K562 (cell line): ENCODE measurements around the gene CARD11. TPM values are rescaled to one million over a fixed set of nuclear protein-coding genes. Genes with fewer than 3 reads are reported as not detected.

Experiments
- ATAC-seq: fragments of 200-7000 bp; cut with Tn5 transposase; 3 replicates; pipeline ENCODE4 v1.9.1; 2020; ENCODE audit warnings: moderate library complexity
- BruUV-seq: library from RNA; stranded (reverse); fragments of 400-500 nt; replicated peaks from 2 replicates; lab custom pipeline; 2021; lab: Mats Ljungman, UMichigan
- CTCF ChIA-PET: fragments of 300-600 bp; formaldehyde crosslinking; extraction: SDS; loops from one replicate; lab custom pipeline; 2021; ENCODE audit warnings: low intra/inter-chr PET ratio; lab: Yijun Ruan, JAX
- POLR2A ChIA-PET: fragments of 300-600, 350-650 bp; sonication (Branson Sonifier 250); formaldehyde crosslinking; extraction: SDS; loops from one replicate; lab custom pipeline; 2021; ENCODE audit warnings: antibody characterized with exemption, inconsistent platforms; lab: Yijun Ruan, JAX
- DNase-seq, 4 experiments: peaks; one replicate each; pipeline versions ENCODE4 v3.0.0 to v3.0.0-alpha.2; 2011 to 2018; ENCODE audit warnings: low spot score in 3 of 4, mixed read lengths in 3 of 4; ENCODE audit errors: extremely low read depth in 1 of 4
- FAIRE-seq: peaks from 2 replicates; lab custom pipeline; 2011; peaks lifted over from hg19 to GRCh38; lab: Jason Lieb, UNC
- H2AFZ ChIP-seq: 2 replicates; pipeline ENCODE4 v1.6.0; 2011; ENCODE audit warnings: low read depth, low read length, control low read depth, inconsistent platforms
- H3K27ac ChIP-seq: fragments of 200-600 bp; 3 replicates; pipeline ENCODE4 v1.8.0; 2011; ENCODE audit warnings: low read depth, mild to moderate bottlenecking, control low read depth, inconsistent platforms, low read length, moderate library complexity, mixed read lengths; ENCODE audit errors: extremely low read depth
- H3K27me3 ChIP-seq, 2 experiments: fragments of 300-600 bp in 1 of 2; 2 replicates in 1 of 2; 3 replicates in 1 of 2; pipeline versions ENCODE4 v1.6.0 to v1.8.0; 2011; ENCODE audit warnings: inconsistent platforms in 2 of 2, low read length in 2 of 2, mild to moderate bottlenecking in 1 of 2, mixed read lengths in 1 of 2, moderate library complexity in 1 of 2; ENCODE audit not compliant: control insufficient read depth in 2 of 2, insufficient read depth in 2 of 2
- H3K36me3 ChIP-seq: fragments of 300-600 bp; 3 replicates; pipeline ENCODE4 v1.8.0; 2011; ENCODE audit warnings: mild to moderate bottlenecking, low read length, inconsistent platforms; ENCODE audit not compliant: control insufficient read depth, insufficient read depth
- H3K4me1 ChIP-seq, 2 experiments: fragments of 200-600 bp in 1 of 2; replicated peaks in 1 of 2; 2 replicates in 1 of 2; 3 replicates in 1 of 2; pipeline versions ENCODE4 v1.5.1 to v1.8.0; 2011; ENCODE audit warnings: inconsistent platforms in 2 of 2, low read length in 2 of 2, mild to moderate bottlenecking in 1 of 2, mixed read lengths in 1 of 2, moderate library complexity in 1 of 2; ENCODE audit not compliant: control insufficient read depth in 2 of 2, insufficient read depth in 2 of 2
- H3K4me2 ChIP-seq: 2 replicates; pipeline ENCODE4 v1.6.1; 2011; ENCODE audit warnings: low read length, control low read depth, inconsistent platforms, mixed read lengths; ENCODE audit not compliant: insufficient read depth
- H3K4me3 ChIP-seq: fragments of 200-600 bp; sonication (generic), shearing (Covaris generic); 2 replicates; pipeline ENCODE4 v1.5.1; 2016; ENCODE audit warnings: control low read depth, inconsistent platforms
- H3K79me2 ChIP-seq: fragments of 200-600 bp; 3 replicates; pipeline ENCODE4 v1.8.0; 2011; ENCODE audit warnings: low read length, inconsistent platforms; ENCODE audit not compliant: control insufficient read depth, insufficient read depth
- H3K9ac ChIP-seq, 2 experiments: 2 replicates each; pipeline versions ENCODE4 v1.6.0 to v1.6.1; 2011; ENCODE audit warnings: low read depth in 2 of 2, low read length in 2 of 2, control low read depth in 1 of 2, inconsistent platforms in 1 of 2, mild to moderate bottlenecking in 1 of 2, mixed read lengths in 1 of 2; ENCODE audit not compliant: insufficient read depth in 1 of 2
- H3K9me1 ChIP-seq: one replicate; pipeline ENCODE4 v1.6.0; 2011; ENCODE audit warnings: inconsistent platforms, mild to moderate bottlenecking, low read length, moderate library complexity; ENCODE audit not compliant: control insufficient read depth, insufficient read depth
- H3K9me3 ChIP-seq: replicated peaks from 2 replicates; pipeline ENCODE4 v1.5.1; 2011; ENCODE audit warnings: low read depth, low read length, inconsistent platforms; ENCODE audit not compliant: control insufficient read depth, insufficient read depth
- H4K20me1 ChIP-seq: replicated peaks from 2 replicates; pipeline ENCODE4 v1.6.1; 2011; ENCODE audit warnings: low read length, inconsistent platforms, mixed read lengths; ENCODE audit not compliant: control insufficient read depth, insufficient read depth
- ASH1L ChIP-seq: fragments of 450-650 bp; IDR thresholded peaks from 2 replicates; pipeline ENCODE4 v1.6.1; 2018; ENCODE audit warnings: borderline replicate concordance, mild to moderate bottlenecking, low read depth; ENCODE audit not compliant: partially characterized antibody
- BRF1 ChIP-seq: IDR thresholded peaks from 3 replicates; pipeline ENCODE4 v1.6.1; 2011; ENCODE audit warnings: borderline replicate concordance, mild to moderate bottlenecking; ENCODE audit not compliant: insufficient read length; ENCODE audit errors: extremely low read depth
- CREB5 ChIP-seq: fragments of 250-450 bp; sonication (Bioruptor Pico); IDR thresholded peaks from 2 replicates; pipeline ENCODE4 v1.5.0; 2020; ENCODE audit warnings: mild to moderate bottlenecking
- E4F1 ChIP-seq: fragments of 250-450 bp; sonication (Bioruptor Pico); IDR thresholded peaks from 2 replicates; pipeline ENCODE4 v1.5.0; 2021; ENCODE audit warnings: mild to moderate bottlenecking, borderline replicate concordance
- FOXM1 ChIP-seq, 2 experiments: fragments of 450-650 bp in 1 of 2; sonication (generic) in 1 of 2; formaldehyde crosslinking in 1 of 2; IDR thresholded peaks; 2 replicates each; pipeline versions ENCODE4 v1.6.1 to v1.9.0; 2017 to 2022; ENCODE audit warnings: low read depth in 2 of 2, mild to moderate bottlenecking in 2 of 2, missing genetic modification reagents in 1 of 2, moderate library complexity in 1 of 2
- NFYB ChIP-seq: IDR thresholded peaks from 2 replicates; pipeline ENCODE4 v1.6.1; 2011; ENCODE audit warnings: mild to moderate bottlenecking, moderate library complexity; ENCODE audit not compliant: insufficient read length; ENCODE audit errors: extremely low read depth
- POLR3G ChIP-seq: IDR thresholded peaks from 2 replicates; pipeline ENCODE4 v1.6.1; 2011; ENCODE audit not compliant: insufficient read length, insufficient replicate concordance; ENCODE audit errors: extremely low read depth
- PTBP1 ChIP-seq: fragments of 200-400 bp; formaldehyde crosslinking; IDR thresholded peaks from 2 replicates; pipeline ENCODE4 v1.6.1; 2017; ENCODE audit warnings: low read depth, low read length
- PTTG1 ChIP-seq: fragments of 450-650 bp; IDR thresholded peaks from 2 replicates; pipeline ENCODE4 v1.6.1; 2016; ENCODE audit warnings: low read depth, mild to moderate bottlenecking, missing genetic modification characterization, missing compliant biosample characterization
- RBM17 ChIP-seq: fragments of 200-400 bp; formaldehyde crosslinking; IDR thresholded peaks from 2 replicates; pipeline ENCODE4 v1.6.1; 2017; ENCODE audit warnings: low read depth, mild to moderate bottlenecking, low read length, borderline replicate concordance
- RFX7 ChIP-seq: fragments of 250-450 bp; sonication (Bioruptor Pico); IDR thresholded peaks from 2 replicates; pipeline ENCODE4 v1.5.1; 2021; ENCODE audit warnings: mild to moderate bottlenecking
- STAT5B ChIP-seq: fragments of 250-450 bp; sonication (Bioruptor Pico); IDR thresholded peaks from 2 replicates; pipeline ENCODE4 v1.8.0; 2021; ENCODE audit warnings: mild to moderate bottlenecking, inconsistent platforms
- TAF1 ChIP-seq: IDR thresholded peaks from 2 replicates; pipeline ENCODE4 v1.6.1; 2011; ENCODE audit warnings: mild to moderate bottlenecking, low read length, moderate library complexity; ENCODE audit not compliant: insufficient read depth, control insufficient read depth, severe bottlenecking; ENCODE audit errors: extremely low read depth
- USF1 ChIP-seq: sonication (generic); formaldehyde crosslinking; IDR thresholded peaks from 2 replicates; pipeline ENCODE4 v1.9.0; 2022; ENCODE audit warnings: mild to moderate bottlenecking, missing genetic modification reagents
- WGBS: fragments of 100-300 bp; shearing (Covaris generic); methylation state at CpG from one replicate; pipeline ENCODE4 v1.1.6; 2016; ENCODE audit warnings: low coverage, mixed read lengths; ENCODE audit not compliant: insufficient coverage; ENCODE audit errors: missing lambda C conversion rate; 5-methylcytosine and 5-hydroxymethylcytosine counted together
- in situ Hi-C: fragments of 300-500 bp; cut with MboI; formaldehyde crosslinking; loops from 4 replicates; pipeline ENCODE4 v1.15.0; 2018; ENCODE audit warnings: inconsistent platforms, mixed read lengths
- intact Hi-C: fragments of 100-400 bp; cut with micrococcal nuclease; formaldehyde crosslinking; loops from 2 replicates; pipeline ENCODE4 v1.14.2; 2022
- polyA plus RNA-seq, 8 experiments: library from polyadenylated mRNA; depleted of rRNA in 4 of 8; stranded (reverse) in 5 of 8; unstranded in 3 of 8; fragments of >200 nt; fragmentation: Nextera tagmentation in 2 of 8; fragmentation: Illumina TruSeq in 1 of 8; extraction: Ambion mirVana in 2 of 8; extraction: Trizol in 1 of 8; gene quantifications; 2 replicates each; pipeline versions ENCODE4 v1.2.1 to v1.2.3, GENCODE V29; 2011 to 2014; ENCODE audit warnings: inconsistent platforms in 1 of 8, missing spikeins in 1 of 8
- total RNA-seq, 7 experiments: library from RNA; depleted of rRNA in 6 of 7; stranded (reverse); fragments of >200 nt in 6 of 7; fragmentation: Illumina TruSeq in 2 of 7; extraction: Trizol in 2 of 7; gene quantifications; 2 replicates each; pipeline versions ENCODE4 v1.2.1 to v1.2.3, GENCODE V29; 2011 to 2021; ENCODE audit warnings: low replicate concordance in 1 of 7

Gene CARD11
- total and polyA plus RNA-seq, 9 of the 15 experiments (the other 6 are each of a cell fraction or from before 2014, with no cell fraction given), result 0.07 to 12.8 (median 5.7) TPM

GRCh38 chr7:2929321-2930201 is 114.1 kb downstream of the CARD11 start:
- no TSS peak for BruUV-seq
- H3K27ac ChIP-seq, result no peak overlapping the region
- no peak for FAIRE-seq
- H3K9ac ChIP-seq, result peak overlapping the region in 1 of 2 experiments; percentile 26; a peak in 1 of 4 replicates
- no peak overlapping the region for H3K4me2 ChIP-seq
- ChIA-PET POLR2A (interaction anchor here (0.6 to 1.3 kb wide), 3 partner anchors 9 to 24 kb away, joined by 3 to 6 read pairs (median 4); no protein-coding TSS in a partner anchor), CTCF (no interaction called here)
- no peaks in the 10 kb centered on the region for H3K9me3 ChIP-seq
- 62% methylated on average over 16 of the region's 26 CpGs for WGBS
- ATAC-seq, result no peak
- DNase-seq, result no peak
- H3K27me3 ChIP-seq, result no peaks in the 10 kb centered on the region
- H2AFZ ChIP-seq, result no peak overlapping the region
- no peaks in the 10 kb centered on the region for H3K9me1 ChIP-seq
- no peak overlapping the region for H3K4me3 ChIP-seq
- H3K4me1 ChIP-seq, result peaks cover 0 to 14% of the 10 kb centered on the region in 2 experiments; a peak in 2 of 5 replicates
- H3K79me2 ChIP-seq, result no peaks in the 10 kb centered on the region
- H3K36me3 ChIP-seq, result no peaks in the 10 kb centered on the region
- in situ Hi-C loops (no loop called here), intact Hi-C loops (no loop called here)
- no peaks in the 10 kb centered on the region for H4K20me1 ChIP-seq
- TF ChIP-seq POLR3G (no peak), RFX7 (CRISPR knock-in tag) (no peak), NFYB (no peak), FOXM1 (IDR thresholded peaks at IDR 0.05; ENCODE audit: low read depth) (no peak), FOXM1 (CRISPR knock-in tag; IDR thresholded peaks at IDR 0.05; ENCODE audit: low read depth) (no peak), STAT5B (CRISPR knock-in tag) (no peak), USF1 (no peak), E4F1 (no peak), ASH1L (no peak), TAF1 (no peak), RBM17 (no peak), PTTG1 (tag) (no peak), CREB5 (no peak), PTBP1 (no peak), BRF1 (no peak)
